ENCODE results near the gene STON2. TPM values are rescaled to one million over a fixed set of nuclear protein-coding genes. Genes with fewer than 3 reads are reported as not detected.

The STON2 gene
- total RNA-seq, 1 donor from 2014 or later = 24.0 TPM

DNA sequence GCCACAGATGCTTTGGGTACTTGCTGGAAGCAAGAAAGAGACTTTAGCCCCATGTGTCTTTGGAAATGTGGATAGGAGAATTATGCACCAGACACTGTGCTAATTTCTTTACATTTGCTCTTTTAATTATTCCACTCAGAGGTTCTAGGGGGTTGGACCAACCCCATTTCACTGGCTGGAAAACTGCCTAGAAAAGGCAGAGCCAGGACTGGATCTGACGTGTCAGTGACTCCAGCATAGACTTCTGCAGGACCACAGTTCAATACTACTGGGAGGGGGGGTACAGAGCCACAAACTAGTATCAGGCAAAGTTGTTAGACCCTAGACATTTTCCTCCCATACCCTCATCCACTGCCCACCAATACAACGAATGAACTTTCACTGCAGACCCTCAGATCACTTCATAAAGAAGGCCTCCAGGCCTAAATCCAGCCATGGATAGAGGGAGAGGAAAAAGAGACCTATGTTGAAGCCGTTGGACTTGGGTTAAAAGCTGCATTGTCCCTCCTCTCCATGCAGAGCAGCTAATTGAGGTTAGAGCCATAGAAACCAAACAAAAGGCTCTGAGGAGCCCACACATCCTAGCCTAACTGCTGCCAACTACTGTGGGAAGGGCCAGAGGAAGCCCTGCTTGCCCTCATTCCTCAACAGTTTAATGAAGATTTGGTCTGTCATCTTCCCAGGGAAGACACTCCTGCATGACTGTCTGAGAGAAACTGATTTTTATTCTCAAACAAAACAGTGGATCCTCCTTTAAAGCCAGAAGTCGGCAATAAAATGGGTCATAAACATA lies 68.7 kb downstream of the STON2 start:
- Mint-ChIP-seq H3K36me3 (ENCODE audit: low read depth) (peaks cover 3% of the 10 kb centered on the region), H3K27ac (ENCODE audit: unreplicated experiment) (peak overlapping the region; percentile 73), H3K9me3 (peaks cover 2% of the 10 kb centered on the region), H3K4me1 (peaks cover 14% of the 10 kb centered on the region), H3K4me3 (peak overlapping the region; percentile 8), H3K27me3 (ENCODE audit: low read depth) (no peaks in the 10 kb centered on the region)
- TF ChIP-seq, protein P1, sequence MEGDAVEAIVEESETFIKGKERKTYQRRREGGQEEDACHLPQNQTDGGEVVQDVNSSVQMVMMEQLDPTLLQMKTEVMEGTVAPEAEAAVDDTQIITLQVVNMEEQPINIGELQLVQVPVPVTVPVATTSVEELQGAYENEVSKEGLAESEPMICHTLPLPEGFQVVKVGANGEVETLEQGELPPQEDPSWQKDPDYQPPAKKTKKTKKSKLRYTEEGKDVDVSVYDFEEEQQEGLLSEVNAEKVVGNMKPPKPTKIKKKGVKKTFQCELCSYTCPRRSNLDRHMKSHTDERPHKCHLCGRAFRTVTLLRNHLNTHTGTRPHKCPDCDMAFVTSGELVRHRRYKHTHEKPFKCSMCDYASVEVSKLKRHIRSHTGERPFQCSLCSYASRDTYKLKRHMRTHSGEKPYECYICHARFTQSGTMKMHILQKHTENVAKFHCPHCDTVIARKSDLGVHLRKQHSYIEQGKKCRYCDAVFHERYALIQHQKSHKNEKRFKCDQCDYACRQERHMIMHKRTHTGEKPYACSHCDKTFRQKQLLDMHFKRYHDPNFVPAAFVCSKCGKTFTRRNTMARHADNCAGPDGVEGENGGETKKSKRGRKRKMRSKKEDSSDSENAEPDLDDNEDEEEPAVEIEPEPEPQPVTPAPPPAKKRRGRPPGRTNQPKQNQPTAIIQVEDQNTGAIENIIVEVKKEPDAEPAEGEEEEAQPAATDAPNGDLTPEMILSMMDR (conservative IDR thresholded peaks at IDR 0.05) = no peak
- DNase-seq (ENCODE audit: low read depth, low spot score) = no peak

DNA sequence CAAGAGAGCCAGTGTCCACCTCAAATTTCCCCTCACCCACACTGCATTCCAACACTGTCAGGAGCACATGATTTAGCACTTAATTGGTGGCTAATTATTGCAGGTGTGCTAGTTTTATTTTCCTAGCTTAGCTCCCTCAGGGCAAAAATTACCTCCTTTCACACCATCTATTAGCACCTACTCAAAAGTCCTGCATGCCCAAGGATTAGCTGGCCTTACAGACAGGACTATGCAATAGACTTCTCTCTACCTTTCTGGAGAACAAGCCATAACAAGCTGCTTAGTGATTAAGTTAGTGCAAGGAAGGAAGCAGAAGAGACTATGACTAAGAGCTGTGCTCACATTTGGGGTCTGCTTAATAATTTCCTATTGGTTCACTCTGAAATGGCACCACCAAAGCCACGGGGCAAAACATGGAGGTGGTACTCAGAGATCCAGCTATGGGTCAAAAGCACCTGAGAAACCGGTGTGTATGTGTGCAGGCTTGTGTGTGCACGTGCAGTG lies 69.5 kb downstream of the STON2 start:
- H3K27ac Mint-ChIP-seq (ENCODE audit: unreplicated experiment) = no peak overlapping the region
- H3K36me3 Mint-ChIP-seq (ENCODE audit: low read depth) = peaks cover 2% of the 10 kb centered on the region
- no peaks in the 10 kb centered on the region for H3K9me3 Mint-ChIP-seq

DNA sequence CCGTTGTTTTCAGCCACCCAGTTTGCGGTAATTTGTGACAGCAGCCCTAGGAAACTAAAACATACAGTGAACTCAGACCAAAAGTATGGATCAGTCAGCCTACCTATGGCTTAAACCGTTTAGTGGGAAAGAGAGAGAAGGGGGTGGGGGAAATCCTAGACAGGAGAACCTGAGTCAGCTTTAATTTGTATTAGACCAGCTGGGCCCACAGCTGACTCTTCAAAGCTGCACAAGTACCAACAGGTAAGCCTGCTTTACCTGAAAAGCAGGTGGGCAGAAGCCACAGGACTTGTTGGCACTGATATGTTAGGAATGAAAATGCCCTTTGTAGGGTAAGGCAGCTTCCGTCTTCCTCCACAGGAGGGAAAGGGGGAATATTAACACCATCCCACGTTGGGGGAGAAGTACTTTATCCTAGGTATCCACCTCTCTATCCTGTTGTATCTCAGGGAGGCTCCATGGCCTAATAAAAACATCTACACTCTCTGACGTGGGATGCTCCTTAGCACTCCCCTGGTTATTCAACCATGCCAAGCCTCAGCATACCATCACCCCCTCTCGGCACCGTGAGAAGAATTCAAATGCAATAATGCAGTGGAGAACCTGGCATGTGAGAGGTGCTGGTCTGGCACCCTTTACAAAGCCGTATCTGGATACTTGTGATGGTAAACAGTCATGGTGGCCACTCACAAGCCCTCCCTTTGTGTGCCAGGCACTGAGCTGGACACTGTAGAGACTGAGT lies 70.3 kb downstream of the STON2 start:
- no peak for DNase-seq (ENCODE audit: low read depth, low spot score)
- H3K27ac Mint-ChIP-seq (ENCODE audit: unreplicated experiment) = no peak overlapping the region
- H3K27me3 Mint-ChIP-seq (ENCODE audit: low read depth) = no peaks in the 10 kb centered on the region
- TF ChIP-seq, protein P1 (conservative IDR thresholded peaks at IDR 0.05) = no peak
- peaks cover 14% of the 10 kb centered on the region for H3K4me1 Mint-ChIP-seq
- H3K36me3 Mint-ChIP-seq (ENCODE audit: low read depth) = peaks cover 2% of the 10 kb centered on the region
- no peaks in the 10 kb centered on the region for H3K9me3 Mint-ChIP-seq
- no peak overlapping the region for H3K4me3 Mint-ChIP-seq

More for the DNA sequence above, 69.5 kb downstream of the STON2 start:
- H3K4me3 Mint-ChIP-seq = no peak overlapping the region
- no peaks in the 10 kb centered on the region for H3K27me3 Mint-ChIP-seq (ENCODE audit: low read depth)
- TF ChIP-seq, protein P1 (conservative IDR thresholded peaks at IDR 0.05) = no peak
- peaks cover 14% of the 10 kb centered on the region for H3K4me1 Mint-ChIP-seq
- DNase-seq (ENCODE audit: low read depth, low spot score) = no peak

DNA sequence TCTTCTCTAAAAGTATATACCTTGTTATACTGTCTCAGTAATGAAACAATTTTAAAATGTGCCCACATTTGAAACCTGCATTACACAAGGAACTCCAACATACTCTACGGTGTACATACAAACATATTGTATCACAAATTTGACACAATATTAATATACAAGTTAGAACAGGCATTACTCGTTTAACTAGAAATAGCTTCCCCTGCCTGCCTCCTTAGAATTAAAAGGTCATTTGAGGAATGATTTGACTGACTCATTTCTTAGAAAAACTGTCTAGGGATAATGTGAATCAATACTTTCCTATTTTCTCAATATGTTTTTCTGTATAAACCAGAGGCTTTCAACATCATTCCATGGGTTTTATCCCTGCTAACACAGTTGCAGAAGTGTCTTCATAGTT lies 73.7 kb downstream of the STON2 start:
- H3K9me3 Mint-ChIP-seq = no peaks in the 10 kb centered on the region

DNA sequence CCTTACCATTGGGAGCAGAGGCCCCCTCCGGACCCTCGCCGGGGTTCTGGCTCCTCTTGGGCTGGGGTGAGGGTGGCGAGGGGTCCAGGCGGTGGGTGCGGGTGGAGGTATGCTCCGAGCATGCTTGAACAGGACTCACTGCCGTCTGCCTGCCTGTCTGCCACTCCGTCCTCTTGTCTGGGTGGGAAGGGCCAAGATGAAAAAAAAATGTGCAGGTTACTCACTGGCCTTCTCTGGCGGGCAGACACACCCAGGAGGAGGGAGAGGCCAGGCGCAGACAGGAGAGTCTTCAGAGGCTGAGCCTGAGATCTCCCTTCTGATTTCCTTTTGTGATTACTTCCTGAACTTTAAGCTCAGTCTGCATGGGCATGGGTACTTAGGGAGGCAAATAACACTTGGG lies 76.1 kb downstream of the STON2 start:
- Mint-ChIP-seq H3K36me3 (ENCODE audit: low read depth) (peaks cover 11% of the 10 kb centered on the region), H3K4me3 (peak overlapping the region; percentile 29), H3K9me3 (no peaks in the 10 kb centered on the region), H3K4me1 (peaks cover 19% of the 10 kb centered on the region), H3K27ac (ENCODE audit: unreplicated experiment) (peak overlapping the region; percentile 29), H3K27me3 (ENCODE audit: low read depth) (no peaks in the 10 kb centered on the region)
- TF ChIP-seq, protein P1 (conservative IDR thresholded peaks at IDR 0.05) = no peak
- DNase-seq (ENCODE audit: low read depth, low spot score) = peak; percentile 7

More for the DNA sequence above, 73.7 kb downstream of the STON2 start:
- Mint-ChIP-seq H3K27me3 (ENCODE audit: low read depth) (no peaks in the 10 kb centered on the region), H3K36me3 (ENCODE audit: low read depth) (no peaks in the 10 kb centered on the region), H3K4me1 (peaks cover 29% of the 10 kb centered on the region), H3K4me3 (no peak overlapping the region), H3K27ac (ENCODE audit: unreplicated experiment) (no peak overlapping the region)
- no peak for DNase-seq (ENCODE audit: low read depth, low spot score)
- TF ChIP-seq, protein P1 (conservative IDR thresholded peaks at IDR 0.05) = no peak
